Lung (tissue), 12 donors: ENCODE data around the gene CERK. TPM values are rescaled to one million over a fixed set of nuclear protein-coding genes. Genes with fewer than 3 reads are reported as not detected.

Experiments used
- ATAC-seq: fragments of 200-7000 bp; cut with Tn5 transposase; one replicate; pipeline ENCODE4 v1.9.1; 2020; ENCODE audit warnings: moderate number of reproducible peaks; ENCODE audit not compliant: insufficient read depth, low FRiP score
- DNase-seq, 3 donors: peaks; one replicate each; pipeline ENCODE4 v3.0.0-alpha.2; 2013 to 2017
- H3K27ac ChIP-seq, 2 donors: one replicate each; pipeline ENCODE4 v1.5.1; 2013; ENCODE audit warnings: mild to moderate bottlenecking in 2 of 2, moderate library complexity in 2 of 2, control low read depth in 1 of 2, inconsistent platforms in 1 of 2, low read depth in 1 of 2, low read length in 1 of 2
- H3K27me3 ChIP-seq, 3 donors: one replicate each; pipeline ENCODE4 v1.5.1; 2013; ENCODE audit warnings: low read length in 2 of 3; ENCODE audit not compliant: control insufficient read depth in 3 of 3, insufficient read depth in 3 of 3
- H3K36me3 ChIP-seq, 4 donors: one replicate each; pipeline ENCODE4 v1.5.1; 2013; ENCODE audit warnings: low read length in 4 of 4, mild to moderate bottlenecking in 1 of 4, moderate library complexity in 1 of 4; ENCODE audit not compliant: control insufficient read depth in 4 of 4, insufficient read depth in 4 of 4
- H3K4me1 ChIP-seq, 5 donors: one replicate each; pipeline ENCODE4 v1.5.1; 2013; ENCODE audit warnings: low read length in 5 of 5, mild to moderate bottlenecking in 2 of 5, moderate library complexity in 1 of 5; ENCODE audit not compliant: control insufficient read depth in 5 of 5, insufficient read depth in 5 of 5
- H3K4me3 ChIP-seq: one replicate; pipeline ENCODE4 v1.5.1; 2013; ENCODE audit warnings: mild to moderate bottlenecking, control low read depth, moderate library complexity
- H3K9ac ChIP-seq, 2 donors: one replicate each; pipeline ENCODE4 v1.5.1; 2013; ENCODE audit warnings: low read length in 2 of 2, control low read depth in 1 of 2; ENCODE audit not compliant: insufficient read depth in 1 of 2
- H3K9me3 ChIP-seq, 4 donors: one replicate each; pipeline ENCODE4 v1.5.1; 2013; ENCODE audit warnings: low read length in 3 of 4, mild to moderate bottlenecking in 1 of 4, moderate library complexity in 1 of 4; ENCODE audit not compliant: control insufficient read depth in 4 of 4, insufficient read depth in 3 of 4
- CTCF ChIP-seq: IDR thresholded peaks from 2 replicates; pipeline ENCODE4 v1.5.1; 2012; ENCODE audit warnings: mild to moderate bottlenecking; ENCODE audit errors: control extremely low read depth, extremely low read depth
- WGBS, 2 donors: extraction: QIAGEN DNeasy Blood & Tissue Kit; methylation state at CpG; one replicate each; pipeline ENCODE4 v1.1.7; 2013; 5-methylcytosine and 5-hydroxymethylcytosine counted together
- polyA plus RNA-seq, 2 donors: library from polyadenylated mRNA; stranded (reverse); fragments of 200-250 nt; gene quantifications; one replicate each; pipeline ENCODE4 v1.2.1, GENCODE V29; 2013
- total RNA-seq, 2 donors: library from RNA; depleted of rRNA in 1 of 2; stranded (reverse); fragments of >200 nt in 1 of 2; gene quantifications; one replicate each; pipeline ENCODE4 v1.2.1, GENCODE V29; 2014 to 2021
- donor health status: control.
- donor health status: control.
- donor health status: Bipolar disorder and iron deficiency.
- donor health status: healthy.
- donor health status: DM: yes; HTN: yes; CAD: no.

Gene CERK
- total and polyA plus RNA-seq, 4 donors = 12.1 to 36.2 (median 31.7) TPM

- H3K9me3 ChIP-seq = no peaks in the 10 kb centered on the region
- DNase-seq = no peak
- ATAC-seq = no peak
- no peak overlapping the region for H3K4me3 ChIP-seq
- H3K9ac ChIP-seq = no peak overlapping the region
- H3K27ac ChIP-seq = no peak overlapping the region
- no peaks in the 10 kb centered on the region for H3K27me3 ChIP-seq
- H3K4me1 ChIP-seq = peaks cover 4 to 21% (median 9%) of the 10 kb centered on the region in 5 donors
- no peak for TF ChIP-seq CTCF
- peaks cover 0 to 4% (median 0%) of the 10 kb centered on the region in 4 donors for H3K36me3 ChIP-seq
- 89 to 93% methylated on average over 6 of the region's 6 CpGs for WGBS, 2 donors
These were observed 26.2 kb upstream of the CERK start for GRCh38 chr22:46764140-46764680.

- ATAC-seq (no peak), DNase-seq (peak; percentile 45 to 50 (median 47))
- WGBS, 2 donors = 13% methylated on average over 13 of the region's 13 CpGs
- Histone ChIP-seq H3K4me3 (peak overlapping the region; percentile 86), H3K27ac (peak overlapping the region; percentile 86 to 95), H3K9me3 (no peaks in the 10 kb centered on the region), H3K27me3 (no peaks in the 10 kb centered on the region), H3K4me1 (peaks cover 4 to 21% (median 9%) of the 10 kb centered on the region in 5 donors), H3K9ac (peak overlapping the region; percentile 92 to 96), H3K36me3 (peaks cover 0 to 4% (median 0%) of the 10 kb centered on the region in 4 donors)
- no peak for TF ChIP-seq CTCF
These were observed 25.1 kb upstream of the CERK start for GRCh38 chr22:46763051-46763705.

GRCh38 chr22:46762238-46763050 is 24.4 kb upstream of the CERK start, which contains the start of gene TBC1D22A:
TSS of gene TBC1D22A (plus strand) at chr22:46762650. CDS start at chr22:46762787, 137 bp downstream.
- peak within 1 kb of the TSS; percentile 86 to 95 for H3K27ac ChIP-seq
- no peaks in the 10 kb centered on the region for H3K27me3 ChIP-seq
- H3K9me3 ChIP-seq = no peaks in the 10 kb centered on the region
- peak within 1 kb of the TSS; percentile 86 for H3K4me3 ChIP-seq
- TF ChIP-seq CTCF = peak; percentile 7
- peak; percentile 95 to 96 (median 96) for DNase-seq
- H3K36me3 ChIP-seq = peaks cover 0 to 4% (median 0%) of the 10 kb centered on the region in 4 donors
- peaks cover 4 to 21% (median 9%) of the 10 kb centered on the region in 5 donors for H3K4me1 ChIP-seq
- WGBS, 2 donors = 0 to 1% methylated on average over 61 to 66 of the region's 66 CpGs
- peak; percentile 93 for ATAC-seq
- peak within 1 kb of the TSS; percentile 92 to 96 for H3K9ac ChIP-seq
